ENCODE data around the gene MIEF1. TPM values are rescaled to one million over a fixed set of nuclear protein-coding genes. Genes with fewer than 3 reads are reported as not detected.

The MIEF1 gene
- total RNA-seq, 2 experiments from 2014 or later: 19.8 to 20.4 TPM

DNA sequence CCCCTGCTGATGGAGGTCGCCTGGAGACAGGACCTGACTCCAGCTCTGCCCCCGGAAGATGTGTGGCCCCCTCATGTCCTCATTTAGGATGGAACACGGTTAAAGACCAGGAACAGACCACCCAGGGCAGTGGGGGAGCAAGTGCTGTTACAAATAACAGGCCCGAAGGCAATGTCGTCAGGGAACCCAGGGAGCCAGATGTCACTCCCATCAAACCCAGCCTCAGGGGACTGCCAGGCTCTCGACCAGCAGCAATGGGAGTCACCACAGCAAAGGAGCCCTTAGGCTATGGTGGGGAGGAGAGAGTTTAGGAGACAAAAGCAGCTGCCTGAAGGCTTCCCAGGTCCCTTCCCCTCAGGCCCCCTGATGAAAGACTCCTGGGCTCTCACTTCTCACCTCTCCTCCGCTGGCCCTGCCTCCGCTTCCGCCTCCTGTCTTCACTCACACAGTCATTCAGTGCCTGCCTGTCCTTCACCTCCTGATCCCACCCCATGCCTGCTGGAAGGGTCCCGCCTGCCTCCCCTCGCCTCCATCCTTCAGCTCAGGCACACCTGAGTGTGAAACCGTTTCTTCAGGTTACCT is 26.1 kb downstream of the MIEF1 start:
- Histone ChIP-seq H3K36me3 (ENCODE audit: insufficient read depth, low read length) (peaks cover 45% of the 10 kb centered on the region), H3K4me1 (ENCODE audit: insufficient read depth, low read length) (peaks cover 89% of the 10 kb centered on the region), H3K4me3 (ENCODE audit: low read length) (no peak overlapping the region), H3K27me3 (ENCODE audit: control insufficient read depth in 1 of 2, insufficient read depth in 2 of 2, low read length in 2 of 2) (no peaks in the 10 kb centered on the region), H3K27ac (ENCODE audit: low read depth in 1 of 2, low read length in 2 of 2) (peak overlapping the region; percentile 25 to 48), H3K9me3 (ENCODE audit: control insufficient read depth in 1 of 2, insufficient read depth in 1 of 2, low read length in 2 of 2) (no peaks in the 10 kb centered on the region)
- ChIA-PET POLR2A (interaction anchor here (0.6 to 5.1 kb wide), 12 partner anchors 6 to 812 kb away, joined by 3 to 129 read pairs (median 8); partner anchors contain the start of genes ATF4, RPL3, TAB1 and TNRC6B), CTCF (interaction anchor here (0.6 to 4.8 kb wide), 10 partner anchors 11 to 508 kb away, joined by 3 to 69 read pairs (median 6); partner anchors contain the start of genes ATF4 and TAB1)
- intact Hi-C loops (cut with DNase I, micrococcal nuclease): loop anchor here in 1 of 2 experiments (2.0 to 5.0 kb wide), 2 partner anchors 13 to 656 kb away; partner anchors contain the start of gene CBX6
- DNase-seq: peak in 1 of 14 experiments; percentile 42
- Mint-ChIP-seq H3K4me1 (ENCODE audit: low read depth) (peaks cover 88% of the 10 kb centered on the region), H3K27ac (peak overlapping the region; percentile 89), H3K4me3 (peak overlapping the region; percentile 68), H3K27me3 (no peaks in the 10 kb centered on the region), H3K9me3 (no peaks in the 10 kb centered on the region), H3K36me3 (ENCODE audit: low read depth) (peaks cover 76% of the 10 kb centered on the region)
- TF ChIP-seq, protein P1, sequence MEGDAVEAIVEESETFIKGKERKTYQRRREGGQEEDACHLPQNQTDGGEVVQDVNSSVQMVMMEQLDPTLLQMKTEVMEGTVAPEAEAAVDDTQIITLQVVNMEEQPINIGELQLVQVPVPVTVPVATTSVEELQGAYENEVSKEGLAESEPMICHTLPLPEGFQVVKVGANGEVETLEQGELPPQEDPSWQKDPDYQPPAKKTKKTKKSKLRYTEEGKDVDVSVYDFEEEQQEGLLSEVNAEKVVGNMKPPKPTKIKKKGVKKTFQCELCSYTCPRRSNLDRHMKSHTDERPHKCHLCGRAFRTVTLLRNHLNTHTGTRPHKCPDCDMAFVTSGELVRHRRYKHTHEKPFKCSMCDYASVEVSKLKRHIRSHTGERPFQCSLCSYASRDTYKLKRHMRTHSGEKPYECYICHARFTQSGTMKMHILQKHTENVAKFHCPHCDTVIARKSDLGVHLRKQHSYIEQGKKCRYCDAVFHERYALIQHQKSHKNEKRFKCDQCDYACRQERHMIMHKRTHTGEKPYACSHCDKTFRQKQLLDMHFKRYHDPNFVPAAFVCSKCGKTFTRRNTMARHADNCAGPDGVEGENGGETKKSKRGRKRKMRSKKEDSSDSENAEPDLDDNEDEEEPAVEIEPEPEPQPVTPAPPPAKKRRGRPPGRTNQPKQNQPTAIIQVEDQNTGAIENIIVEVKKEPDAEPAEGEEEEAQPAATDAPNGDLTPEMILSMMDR (IDR thresholded peaks at IDR 0.05): no peak
- no peak for ATAC-seq (ENCODE audit: poor library complexity)

DNA sequence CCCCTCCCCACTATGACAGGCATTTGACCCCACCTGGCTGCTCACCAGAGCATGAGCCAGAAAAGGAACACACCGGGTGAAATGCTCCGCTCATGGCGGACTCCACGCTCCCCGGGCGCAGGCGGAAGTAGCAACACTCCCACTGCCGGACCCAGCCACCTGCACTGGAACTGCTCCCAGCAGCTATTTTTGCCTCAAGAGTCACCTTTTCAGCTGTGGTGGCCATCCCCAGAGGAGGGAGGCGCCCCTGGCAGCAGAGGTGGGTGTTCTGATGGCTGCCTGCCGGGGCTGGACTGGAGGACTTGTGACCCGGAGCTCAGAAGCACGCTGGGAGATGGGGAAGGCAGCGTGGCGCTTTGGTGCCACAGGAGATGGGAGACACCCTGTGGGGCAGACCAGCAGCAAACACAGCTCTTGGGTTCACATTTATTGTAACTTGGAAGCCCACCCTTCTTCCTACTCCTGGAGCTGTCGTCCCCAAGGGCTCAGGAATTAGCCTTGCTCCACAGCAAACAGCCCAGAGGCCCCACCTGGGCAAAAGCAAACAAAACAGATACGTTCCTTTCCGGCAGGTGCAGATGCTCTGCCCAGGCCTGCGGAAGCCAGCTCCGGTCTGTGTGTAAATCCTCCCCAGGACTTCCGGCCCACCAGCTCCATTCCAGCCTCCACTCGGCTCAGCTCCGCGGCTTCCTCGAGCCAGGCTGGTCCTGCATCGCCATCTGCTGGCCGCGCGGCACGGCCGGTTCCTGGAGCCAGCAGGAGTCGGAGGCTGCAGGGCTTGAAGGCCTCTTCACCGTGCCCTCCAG is 26.8 kb downstream of the MIEF1 start:
- Histone ChIP-seq H3K27me3 (ENCODE audit: control insufficient read depth in 1 of 2, insufficient read depth in 2 of 2, low read length in 2 of 2) (no peaks in the 10 kb centered on the region), H3K9me3 (ENCODE audit: control insufficient read depth in 1 of 2, insufficient read depth in 1 of 2, low read length in 2 of 2) (no peaks in the 10 kb centered on the region), H3K27ac (ENCODE audit: low read depth in 1 of 2, low read length in 2 of 2) (peak overlapping the region; percentile 20 to 39), H3K4me3 (ENCODE audit: low read length) (peak overlapping the region; percentile 13), H3K4me1 (ENCODE audit: insufficient read depth, low read length) (peaks cover 90% of the 10 kb centered on the region), H3K36me3 (ENCODE audit: insufficient read depth, low read length) (peaks cover 40% of the 10 kb centered on the region)
- Mint-ChIP-seq H3K9me3 (no peaks in the 10 kb centered on the region), H3K36me3 (ENCODE audit: low read depth) (peaks cover 72% of the 10 kb centered on the region), H3K4me3 (peak overlapping the region; percentile 82), H3K4me1 (ENCODE audit: low read depth) (peaks cover 86% of the 10 kb centered on the region), H3K27ac (peak overlapping the region; percentile 87), H3K27me3 (no peaks in the 10 kb centered on the region)
- ChIA-PET POLR2A (interaction anchor here (0.6 to 5.1 kb wide), 19 partner anchors 7 to 811 kb away, joined by 3 to 129 read pairs (median 6); partner anchors contain the start of genes ATF4, MIEF1, RPL3 and SYNGR1), CTCF (interaction anchor here (0.5 to 4.8 kb wide), 38 partner anchors 11 to 798 kb away, joined by 3 to 69 read pairs (median 4); partner anchors contain the start of genes ATF4, GRAP2, MIEF1 and RPL3)
- intact Hi-C loops (cut with DNase I, micrococcal nuclease): loop anchor here (1.0 to 5.0 kb wide), 7 partner anchors 14 to 657 kb away; partner anchors contain the start of gene CBX6 (in 1 of the 2)
- TF ChIP-seq, protein P1 (IDR thresholded peaks at IDR 0.05): peak; percentile 96
- ATAC-seq (ENCODE audit: poor library complexity): peak; percentile 51
- DNase-seq: peak; percentile 88 to 97 (median 92)

DNA sequence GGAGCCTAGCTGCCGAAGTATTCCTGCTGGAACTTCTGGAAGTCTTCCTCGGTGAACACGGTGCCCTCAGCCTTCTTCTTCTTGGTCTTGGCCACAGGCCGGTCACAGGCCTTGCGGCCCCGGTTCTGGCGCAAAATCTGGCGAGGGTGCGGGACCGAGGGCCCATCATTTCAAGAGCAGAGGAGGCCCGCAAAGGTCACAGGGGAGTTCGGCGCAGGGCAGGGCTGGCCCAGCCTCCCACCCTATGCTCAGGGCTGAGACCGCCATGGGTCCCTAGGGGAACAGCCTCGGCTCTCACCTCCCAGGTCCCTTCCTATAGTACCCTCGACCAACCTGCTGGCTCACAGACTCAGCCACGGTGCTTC is 27.4 kb downstream of the MIEF1 start:
- intact Hi-C loops (cut with DNase I, micrococcal nuclease): loop anchor here (1.0 to 5.0 kb wide), 7 partner anchors 15 to 657 kb away; partner anchors contain the start of gene CBX6 (in 1 of the 2)
- Mint-ChIP-seq H3K4me1 (ENCODE audit: low read depth) (peaks cover 89% of the 10 kb centered on the region), H3K27ac (peak overlapping the region; percentile 87), H3K36me3 (ENCODE audit: low read depth) (peaks cover 67% of the 10 kb centered on the region), H3K4me3 (peak overlapping the region; percentile 82), H3K27me3 (no peaks in the 10 kb centered on the region), H3K9me3 (no peaks in the 10 kb centered on the region)
- Histone ChIP-seq H3K27me3 (ENCODE audit: control insufficient read depth in 1 of 2, insufficient read depth in 2 of 2, low read length in 2 of 2) (no peaks in the 10 kb centered on the region), H3K36me3 (ENCODE audit: insufficient read depth, low read length) (peaks cover 34% of the 10 kb centered on the region), H3K4me3 (ENCODE audit: low read length) (no peak overlapping the region), H3K4me1 (ENCODE audit: insufficient read depth, low read length) (peaks cover 89% of the 10 kb centered on the region), H3K27ac (ENCODE audit: low read depth in 1 of 2, low read length in 2 of 2) (peak overlapping the region in 1 of 2 donors; percentile 19), H3K9me3 (ENCODE audit: control insufficient read depth in 1 of 2, insufficient read depth in 1 of 2, low read length in 2 of 2) (no peaks in the 10 kb centered on the region)
- TF ChIP-seq, protein P1 (IDR thresholded peaks at IDR 0.05): peak; percentile 65
- ChIA-PET CTCF (interaction anchor here (0.6 to 4.8 kb wide), 29 partner anchors 12 to 648 kb away, joined by 3 to 69 read pairs (median 4); partner anchors contain the start of genes ATF4, GRAP2, MIEF1 and RPL3), POLR2A (interaction anchor here (1.0 to 5.1 kb wide), 16 partner anchors 7 to 795 kb away, joined by 3 to 129 read pairs (median 8); partner anchors contain the start of genes ATF4, MIEF1, RPL3 and SYNGR1)
- ATAC-seq (ENCODE audit: poor library complexity) (no peak), DNase-seq (no peak)
